CD4-positive, alpha-beta T cell (primary cell): Measurements from ENCODE around the gene MYO5C. TPM values are rescaled to one million over a fixed set of nuclear protein-coding genes. Genes with fewer than 3 reads are reported as not detected.
A peak's percentile ranks its signal among the peaks of the same experiment; 100 is the strongest.

ENCODE experiments used
- ATAC-seq: fragments of 200-7000 bp; cut with Tn5 transposase; one replicate; pipeline ENCODE4 v1.10.0; 2022; ENCODE audit warnings: mild to moderate bottlenecking; ENCODE audit not compliant: poor library complexity
- CTCF ChIA-PET: fragments of 350-600 bp; sonication (Branson Sonifier 250); formaldehyde crosslinking; loops from one replicate; lab custom pipeline; 2021; ENCODE audit warnings: antibody characterized with exemption, inconsistent platforms; lab: Charles Lee
- POLR2A ChIA-PET: fragments of 350-600 bp; sonication (Branson Sonifier 250); formaldehyde crosslinking; loops from one replicate; lab custom pipeline; 2021; ENCODE audit warnings: antibody characterized with exemption, inconsistent platforms; lab: Charles Lee
- DNase-seq, 14 experiments: peaks; one replicate each; pipeline ENCODE4 v3.0.0-alpha.2; 2013 to 2020; ENCODE audit warnings: mixed read lengths in 2 of 14
- H3K27ac ChIP-seq, 2 donors: one replicate each; pipeline versions ENCODE4 v1.5.1 to v1.7.0; 2013; ENCODE audit warnings: low read length in 2 of 2, low read depth in 1 of 2, mild to moderate bottlenecking in 1 of 2
- H3K27me3 ChIP-seq, 2 experiments: 1 replicate in 1 of 2; 2 replicates in 1 of 2; pipeline versions ENCODE4 v1.6.1 to v1.7.0; 2013; ENCODE audit warnings: low read length in 2 of 2, control low read depth in 1 of 2, mild to moderate bottlenecking in 1 of 2, moderate library complexity in 1 of 2; ENCODE audit not compliant: insufficient read depth in 2 of 2, control insufficient read depth in 1 of 2
- H3K36me3 ChIP-seq: one replicate; pipeline ENCODE4 v1.6.1; 2013; ENCODE audit warnings: low read length, control low read depth; ENCODE audit not compliant: insufficient read depth
- H3K4me1 ChIP-seq: one replicate; pipeline ENCODE4 v1.6.1; 2013; ENCODE audit warnings: low read length, control low read depth; ENCODE audit not compliant: insufficient read depth
- H3K4me3 ChIP-seq: one replicate; pipeline ENCODE4 v1.5.1; 2013; ENCODE audit warnings: mild to moderate bottlenecking, low read length, moderate library complexity
- H3K9me3 ChIP-seq, 2 experiments: 1 replicate in 1 of 2; 2 replicates in 1 of 2; pipeline versions ENCODE4 v1.6.1 to v1.7.0; 2013; ENCODE audit warnings: low read length in 2 of 2, mild to moderate bottlenecking in 2 of 2, control low read depth in 1 of 2, moderate library complexity in 1 of 2; ENCODE audit not compliant: control insufficient read depth in 1 of 2, insufficient read depth in 1 of 2
- H3K27ac Mint-ChIP-seq: one replicate; pipeline ENCODE4 v1.8.0; 2020; ENCODE audit warnings: mixed read lengths
- H3K27me3 Mint-ChIP-seq: one replicate; pipeline ENCODE4 v1.8.0; 2021; ENCODE audit warnings: mixed read lengths
- H3K36me3 Mint-ChIP-seq: one replicate; pipeline ENCODE4 v1.8.0; 2021; ENCODE audit warnings: low read depth, mixed read lengths
- H3K4me1 Mint-ChIP-seq: one replicate; pipeline ENCODE4 v1.8.0; 2021; ENCODE audit warnings: low read depth, mixed read lengths
- H3K4me3 Mint-ChIP-seq: one replicate; pipeline ENCODE4 v1.8.0; 2020; ENCODE audit warnings: mild to moderate bottlenecking, mixed read lengths
- H3K9me3 Mint-ChIP-seq: one replicate; pipeline ENCODE4 v1.8.0; 2020; ENCODE audit warnings: mixed read lengths
- CTCF ChIP-seq: fragments of 200-600 bp; IDR thresholded peaks from one replicate; pipeline ENCODE4 v1.8.0; 2022; ENCODE audit warnings: antibody characterized with exemption, mild to moderate bottlenecking
- intact Hi-C, 2 experiments: fragments of 100-400 bp; cut with DNase I in 1 of 2; cut with micrococcal nuclease in 1 of 2; formaldehyde crosslinking; loops; one replicate each; pipeline versions ENCODE4 v1.15.1 to v1.9.0; 2023 to 2025; cut with DNase I, micrococcal nuclease
- total RNA-seq, 174 experiments: library from RNA in 2 of 174; stranded (reverse) in 2 of 174; gene quantifications; one replicate each; pipeline ENCODE4 v1.2.3 and lab custom pipeline; 2021 to 2026

MYO5C gene
- total RNA-seq, 2 experiments from 2014 or later = 0.53 to 0.93 TPM

DNA sequence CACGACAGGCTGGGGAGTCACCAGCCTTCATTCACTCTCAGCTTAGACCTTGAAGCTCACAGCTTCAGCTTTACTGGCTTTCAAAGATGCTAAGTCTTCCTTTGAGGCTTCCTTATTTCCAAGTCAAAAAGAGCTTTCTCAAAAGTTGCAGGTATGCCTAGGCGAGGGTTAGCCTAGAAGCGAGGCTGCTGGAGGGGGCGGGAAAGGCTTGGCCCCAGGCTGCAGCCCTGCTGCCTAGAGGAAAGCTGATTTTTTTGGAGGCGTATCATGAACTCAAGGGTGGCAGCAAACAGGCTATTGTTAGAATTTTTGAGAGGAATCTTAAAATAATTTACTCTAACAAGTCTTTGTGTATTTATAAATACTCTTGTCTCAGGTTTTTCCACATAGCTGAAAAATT, 37.1 kb downstream of the MYO5C start:
- H3K27ac Mint-ChIP-seq = no peak overlapping the region
- peaks cover 33% of the 10 kb centered on the region for H3K4me1 Mint-ChIP-seq
- H3K27ac ChIP-seq = no peak overlapping the region
- TF ChIP-seq CTCF = no peak
- no peak overlapping the region for H3K4me3 Mint-ChIP-seq
- ChIA-PET POLR2A (no interaction called here), CTCF (no interaction called here)
- no peaks in the 10 kb centered on the region for H3K9me3 ChIP-seq
- H3K27me3 ChIP-seq = no peaks in the 10 kb centered on the region
- H3K27me3 Mint-ChIP-seq = no peaks in the 10 kb centered on the region
- DNase-seq (no peak), ATAC-seq (no peak)
- H3K36me3 Mint-ChIP-seq = no peaks in the 10 kb centered on the region
- no peak overlapping the region for H3K4me3 ChIP-seq
- no peaks in the 10 kb centered on the region for H3K36me3 ChIP-seq
- peaks cover 34% of the 10 kb centered on the region for H3K4me1 ChIP-seq
- intact Hi-C loops = loop anchor here (5.0 to 10.0 kb wide), 4 partner anchors 274 to 416 kb away; partner anchors contain the start of genes ARPP19 (in 1 of the 2) and ATOSA (in 1 of the 2)
- no peaks in the 10 kb centered on the region for H3K9me3 Mint-ChIP-seq

GRCh38 chr15:52257734-52258062, 37.9 kb downstream of the MYO5C start:
- ChIA-PET POLR2A (interaction anchor here (1.0 to 1.4 kb wide), 2 partner anchors 22 to 73 kb away, joined by 5 to 9 read pairs; no protein-coding TSS in a partner anchor), CTCF (interaction anchor here (1.4 to 1.7 kb wide), 2 partner anchors 10 to 30 kb away, joined by 7 to 8 read pairs; no protein-coding TSS in a partner anchor)
- no peak for DNase-seq
- H3K4me1 Mint-ChIP-seq = peaks cover 26% of the 10 kb centered on the region
- no peak for TF ChIP-seq CTCF
- no peak overlapping the region for H3K27ac Mint-ChIP-seq
- no peaks in the 10 kb centered on the region for H3K27me3 Mint-ChIP-seq
- intact Hi-C loops = loop anchor here (5.0 to 10.0 kb wide), 4 partner anchors 275 to 417 kb away; partner anchors contain the start of genes ARPP19 (in 1 of the 2) and ATOSA (in 1 of the 2)
- ATAC-seq = no peak
- Histone ChIP-seq H3K27me3 (no peaks in the 10 kb centered on the region), H3K36me3 (no peaks in the 10 kb centered on the region), H3K4me3 (no peak overlapping the region), H3K4me1 (peaks cover 28% of the 10 kb centered on the region), H3K27ac (no peak overlapping the region), H3K9me3 (no peaks in the 10 kb centered on the region)
- H3K4me3 Mint-ChIP-seq = no peak overlapping the region
- no peaks in the 10 kb centered on the region for H3K9me3 Mint-ChIP-seq
- H3K36me3 Mint-ChIP-seq = no peaks in the 10 kb centered on the region

DNA sequence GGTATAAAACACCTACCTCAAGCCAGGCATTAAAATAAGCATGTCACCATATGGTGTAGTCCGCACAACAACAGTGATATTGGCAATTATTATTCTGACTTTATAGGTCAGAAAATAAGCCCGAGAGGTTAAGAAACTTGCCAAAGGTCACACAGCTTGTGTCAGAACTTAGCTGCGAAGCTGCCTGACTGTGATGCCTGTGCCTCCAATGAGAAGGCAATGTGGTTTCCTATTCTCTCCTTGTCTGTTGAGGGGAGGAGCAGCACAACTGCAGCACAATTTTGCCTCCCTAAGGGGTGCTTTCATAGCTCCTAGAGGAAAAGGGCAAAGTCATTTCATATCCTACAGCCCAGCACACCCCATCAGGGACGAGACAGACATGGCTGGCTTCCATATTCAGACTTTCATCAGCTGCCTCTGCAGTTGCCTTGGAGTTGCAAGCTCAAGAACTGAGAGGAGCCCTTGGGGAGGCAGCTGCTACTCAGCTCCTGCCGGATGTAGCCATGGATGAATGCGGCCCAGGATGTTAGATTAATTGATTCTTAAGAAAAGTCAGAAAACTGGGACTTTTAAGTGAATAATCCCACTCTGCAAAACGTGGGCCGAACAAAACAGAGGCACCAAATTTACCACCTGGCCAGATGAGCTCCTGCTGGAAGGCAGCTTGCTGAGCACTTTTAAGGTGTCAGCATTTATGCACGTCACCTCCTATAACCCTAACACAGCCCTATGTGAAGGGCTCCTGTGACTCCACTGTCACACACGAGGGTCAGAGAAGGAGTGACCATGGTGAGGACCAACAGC, 38.5 kb downstream of the MYO5C start:
- peaks cover 22% of the 10 kb centered on the region for H3K4me1 ChIP-seq
- peak overlapping the region; percentile 34 for H3K27ac Mint-ChIP-seq
- no peaks in the 10 kb centered on the region for H3K36me3 ChIP-seq
- H3K9me3 Mint-ChIP-seq = no peaks in the 10 kb centered on the region
- peak overlapping the region; percentile 22 for H3K4me3 Mint-ChIP-seq
- CTCF ChIA-PET = interaction anchor here (0.6 to 1.9 kb wide), 8 partner anchors 10 to 86 kb away, joined by 3 to 9 read pairs (median 4); no protein-coding TSS in a partner anchor
- no peaks in the 10 kb centered on the region for H3K9me3 ChIP-seq
- POLR2A ChIA-PET = interaction anchor here (0.7 to 1.5 kb wide), 7 partner anchors 22 to 474 kb away, joined by 3 to 9 read pairs (median 3); no protein-coding TSS in a partner anchor
- ATAC-seq (no peak), DNase-seq (peak in 3 of 14 experiments; percentile 14 to 26 (median 25))
- H3K27me3 ChIP-seq = no peaks in the 10 kb centered on the region
- peaks cover 20% of the 10 kb centered on the region for H3K4me1 Mint-ChIP-seq
- TF ChIP-seq CTCF = no peak
- intact Hi-C loops = loop anchor here (1.0 to 10.0 kb wide), 6 partner anchors 74 to 478 kb away; partner anchors contain the start of genes ARPP19 (in 1 of the 2) and ATOSA (in 1 of the 2)
- no peaks in the 10 kb centered on the region for H3K27me3 Mint-ChIP-seq
- H3K36me3 Mint-ChIP-seq = no peaks in the 10 kb centered on the region
- H3K27ac ChIP-seq = no peak overlapping the region
- H3K4me3 ChIP-seq = no peak overlapping the region
